HG03196 (cell line): Measurements from ENCODE around the gene AKAP13.
"Not testable (repeated sequence)": the region's sequence is repeated elsewhere in the genome, so short reads cannot be mapped to it uniquely, and the experiment has no call there.

Source experiments
- ATAC-seq: cut with Tn5 transposase; IDR thresholded peaks from one replicate; pipeline ENCODE4 v1.9.1; 2021; ENCODE audit not compliant: unreplicated experiment

AKAP13 gene

DNA sequence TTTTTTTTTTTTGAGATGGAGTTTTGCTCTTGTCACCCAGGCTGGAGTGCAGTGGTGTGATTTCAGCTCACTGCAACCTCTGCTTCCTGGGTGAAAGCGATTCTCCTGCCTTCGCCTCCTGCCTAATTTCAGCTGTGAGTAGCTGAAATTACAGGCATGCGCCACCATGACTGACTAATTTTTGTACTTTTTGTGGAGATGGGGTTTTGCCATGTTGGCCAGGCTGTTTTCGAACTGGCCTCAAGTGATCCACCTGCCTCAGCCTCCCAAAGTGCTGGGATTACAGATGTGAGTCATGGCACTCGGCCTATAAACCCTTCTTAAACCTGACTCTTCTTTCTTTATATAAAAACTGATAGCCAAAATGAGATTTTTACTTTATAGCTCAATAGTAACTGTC lies 205.8 kb downstream of the AKAP13 start:
- ATAC-seq: not testable (repeated sequence)

DNA sequence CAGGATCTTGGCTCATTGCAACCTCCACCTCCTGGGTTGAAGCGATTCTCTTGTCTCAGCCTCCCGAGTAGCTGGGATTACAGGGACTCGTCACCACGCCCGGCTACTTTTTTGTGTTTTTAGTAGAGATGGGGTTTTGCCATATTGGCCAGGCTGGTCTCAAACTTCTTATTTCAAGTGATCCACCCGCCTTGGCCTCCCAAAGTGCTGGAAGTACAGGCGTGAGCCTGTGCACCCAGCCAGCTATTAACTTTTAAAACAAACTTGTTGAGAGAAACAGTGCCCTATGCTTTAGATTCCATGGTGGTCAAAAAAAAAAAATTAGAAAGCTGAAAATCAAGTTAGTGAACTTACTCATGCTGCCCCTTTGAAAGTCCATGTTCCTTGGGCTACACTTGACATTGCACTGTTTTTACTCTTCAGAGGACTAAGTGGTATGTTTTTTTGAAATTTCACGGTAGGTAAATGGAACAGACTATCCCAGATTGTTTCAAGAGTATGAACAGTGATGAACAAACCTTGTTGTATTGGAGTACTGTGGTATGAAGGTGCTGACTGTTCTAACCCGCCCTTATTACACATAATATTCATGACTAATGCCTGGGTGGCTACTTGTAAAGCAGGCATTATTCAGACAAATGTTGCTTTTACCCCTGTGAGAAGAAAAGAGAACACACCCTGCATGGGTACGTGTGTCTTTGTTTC lies 207.5 kb downstream of the AKAP13 start:
- ATAC-seq: no peak

DNA sequence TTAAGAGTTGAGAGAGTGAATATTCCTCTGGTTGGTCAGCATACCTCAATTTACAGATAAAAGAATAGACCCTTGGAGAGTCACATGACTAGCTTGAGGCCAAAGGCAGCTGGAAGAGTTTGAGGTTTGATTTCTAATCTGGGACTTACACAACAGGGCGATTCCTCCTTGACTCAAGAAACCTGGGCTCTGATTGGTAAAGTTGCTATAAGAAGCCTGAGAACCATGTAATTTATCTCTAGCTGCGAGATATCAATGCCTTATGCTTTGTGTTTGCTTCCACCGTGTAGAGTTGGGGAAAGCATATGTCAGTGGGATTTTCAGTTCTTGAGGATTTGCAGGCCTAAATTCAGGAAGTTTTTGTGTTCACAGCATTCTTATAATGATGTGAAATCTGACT lies 208.3 kb downstream of the AKAP13 start:
- no peak for ATAC-seq

DNA sequence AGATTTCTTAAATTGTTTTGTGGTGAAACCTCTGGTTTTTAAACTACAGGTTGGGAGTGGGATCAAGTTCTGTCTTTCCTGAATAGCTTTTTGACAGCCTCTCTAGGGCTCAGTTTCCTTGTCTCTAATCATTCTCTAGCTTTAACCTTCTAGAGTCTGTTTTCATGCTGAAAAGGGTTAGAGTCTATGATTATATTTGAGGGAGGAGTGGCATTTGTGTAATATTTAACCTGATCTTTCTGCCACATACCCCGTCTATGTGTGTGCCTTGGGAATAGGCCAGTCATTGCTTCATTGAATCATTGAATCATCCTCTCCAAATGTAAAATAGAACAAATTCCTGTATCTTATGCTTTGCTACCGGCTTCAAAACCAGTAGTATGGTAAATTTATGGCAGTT lies 209.4 kb downstream of the AKAP13 start:
- ATAC-seq: no peak

DNA sequence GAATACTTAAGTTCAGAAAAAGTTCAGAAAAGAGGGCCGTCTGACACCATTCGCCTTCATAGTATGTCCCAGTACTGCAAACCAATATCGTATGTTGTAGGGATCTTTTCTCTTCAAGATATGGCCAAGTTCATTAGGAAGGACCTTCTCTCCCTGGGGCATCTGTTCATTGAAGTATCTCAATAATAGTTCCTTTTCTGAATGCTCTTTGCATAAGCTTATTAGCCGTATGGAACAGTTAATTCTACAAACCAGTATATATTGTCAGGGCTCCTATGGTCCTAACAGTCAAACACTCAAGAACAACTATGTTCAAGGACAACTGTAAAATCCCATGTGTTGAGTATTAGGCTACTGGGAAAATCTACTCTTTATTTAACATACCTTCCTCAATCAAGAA lies 211.2 kb downstream of the AKAP13 start:
- ATAC-seq: no peak

DNA sequence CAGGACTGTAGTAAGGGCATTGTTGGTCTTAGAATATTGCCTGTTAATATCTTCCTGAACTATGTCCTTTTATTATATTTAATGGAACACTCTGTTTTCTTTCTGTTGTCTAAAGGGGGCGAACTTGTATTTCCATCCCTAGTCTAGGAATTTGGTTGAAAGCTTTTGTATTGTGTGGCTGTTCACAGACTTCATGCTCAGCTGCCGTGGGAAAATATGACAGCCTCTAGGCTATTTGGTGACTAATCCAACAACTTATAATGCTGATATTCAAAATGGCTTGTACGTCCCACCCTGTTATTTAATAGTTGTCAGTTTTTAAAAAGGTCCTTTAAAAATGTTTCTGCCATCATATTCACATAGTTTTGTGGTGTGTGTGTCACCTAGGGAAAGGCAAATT lies 211.7 kb downstream of the AKAP13 start:
- no peak for ATAC-seq

DNA sequence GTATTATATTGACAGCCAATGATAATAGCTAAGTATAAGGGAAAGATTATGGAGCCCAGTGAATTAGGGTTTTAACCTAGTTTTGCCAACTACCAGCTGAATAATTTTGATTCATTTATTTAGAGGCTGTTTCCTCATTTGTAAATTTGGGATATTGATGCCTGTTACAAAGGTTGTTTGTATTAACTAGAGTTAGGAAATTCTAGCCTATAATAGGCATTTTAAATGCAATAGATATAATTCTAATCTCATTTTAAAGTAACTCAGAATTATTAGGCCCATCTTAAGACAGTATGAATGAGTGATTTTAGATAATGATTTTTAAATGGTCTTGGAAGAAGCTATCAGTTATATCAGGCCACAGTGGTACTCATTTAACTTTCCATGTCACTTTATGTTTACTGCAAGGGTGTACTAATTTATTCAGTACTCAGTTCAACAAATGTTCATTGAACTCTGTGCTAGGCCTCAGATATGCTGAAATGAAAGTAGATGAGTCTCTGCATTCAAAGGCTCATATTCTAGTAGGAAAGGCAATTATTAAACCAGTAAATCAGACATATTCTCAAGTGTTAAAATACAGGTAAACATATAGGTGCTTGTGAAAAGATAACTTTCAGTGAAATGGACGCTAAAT lies 213.5 kb downstream of the AKAP13 start:
- ATAC-seq: no peak

DNA sequence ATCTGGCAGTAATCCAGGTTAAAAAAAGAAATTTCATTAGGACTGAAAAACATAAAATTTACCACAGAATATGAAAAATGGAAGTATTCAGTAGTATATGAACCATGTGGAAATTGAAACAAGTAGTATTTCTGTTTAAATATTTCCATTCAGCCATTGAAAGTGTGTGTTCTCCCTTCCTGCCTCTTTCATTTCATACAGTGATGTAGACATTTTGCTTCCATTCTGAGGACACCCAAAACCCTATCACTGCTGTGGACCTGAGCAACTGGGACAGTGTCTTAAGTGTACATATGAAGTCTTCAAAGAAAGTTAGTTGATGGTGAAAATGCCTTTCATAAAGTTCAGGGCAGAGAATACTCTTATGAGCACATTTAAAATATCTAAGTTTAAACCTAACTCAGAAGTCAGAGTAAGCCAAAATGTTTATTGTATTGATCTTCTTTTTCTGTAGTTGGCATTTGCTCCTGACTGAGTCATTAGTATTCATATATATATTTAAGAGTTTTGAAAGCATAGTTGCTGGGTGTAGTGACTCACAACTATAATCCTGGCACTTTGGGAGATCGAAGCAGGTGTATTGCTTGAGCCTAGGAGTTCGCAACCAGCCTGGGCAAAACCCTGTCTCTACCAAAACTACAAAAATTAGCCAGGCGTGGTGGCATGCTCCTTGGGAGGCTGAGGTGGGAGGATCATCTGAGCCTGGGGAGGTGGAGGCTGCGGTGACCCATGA lies 215.6 kb downstream of the AKAP13 start:
- ATAC-seq: no peak

DNA sequence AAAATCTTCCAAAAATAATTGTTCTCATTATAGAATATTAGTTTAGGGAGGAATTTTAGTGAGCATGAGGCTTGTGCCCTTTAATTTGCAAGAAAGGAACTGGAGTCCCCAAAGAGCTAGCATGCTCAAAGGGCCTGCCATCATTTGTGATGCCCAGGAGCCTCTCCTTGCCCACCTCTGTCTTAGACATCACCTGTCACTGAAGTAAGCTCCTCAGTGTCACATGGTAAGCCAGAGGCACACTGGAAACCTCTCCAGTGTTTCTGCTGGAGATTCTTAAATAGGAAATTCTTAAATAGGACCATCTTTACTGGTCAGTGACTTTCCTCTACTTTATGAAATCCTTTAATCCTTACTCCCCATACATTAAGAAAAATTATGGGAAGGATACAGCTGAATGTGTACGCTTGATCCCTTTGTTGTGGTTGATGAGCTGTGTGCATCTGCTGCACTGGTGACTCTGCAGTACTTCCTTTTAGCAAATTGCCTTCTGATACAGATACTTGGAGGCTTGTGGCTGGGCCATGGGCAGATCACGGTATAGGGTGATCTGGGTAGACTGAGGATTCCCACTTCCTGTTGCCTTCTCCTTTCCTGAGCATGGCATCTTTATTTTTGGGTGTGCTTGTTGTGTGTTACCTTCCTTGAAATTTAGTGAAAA lies 216.9 kb downstream of the AKAP13 start:
- no peak for ATAC-seq

DNA sequence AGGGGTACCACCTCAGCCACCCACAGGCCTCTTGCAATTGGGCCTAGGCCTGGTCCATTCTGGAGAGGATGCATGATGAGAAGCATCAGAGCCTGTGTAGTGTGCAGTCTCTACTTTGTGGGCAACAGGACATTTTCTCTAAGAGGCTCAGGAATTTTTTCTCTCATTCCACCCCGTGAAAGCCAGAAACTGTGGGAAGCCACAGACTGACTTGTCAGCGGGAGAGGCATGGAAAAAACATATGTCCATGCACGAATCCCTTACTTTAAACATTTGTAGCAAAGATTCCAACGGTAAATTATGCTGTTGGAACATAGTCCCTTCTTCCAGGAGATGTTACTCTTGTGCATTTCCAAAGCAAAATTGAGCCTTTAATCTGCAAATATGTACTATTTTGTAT lies 217.8 kb downstream of the AKAP13 start:
- no peak for ATAC-seq

DNA sequence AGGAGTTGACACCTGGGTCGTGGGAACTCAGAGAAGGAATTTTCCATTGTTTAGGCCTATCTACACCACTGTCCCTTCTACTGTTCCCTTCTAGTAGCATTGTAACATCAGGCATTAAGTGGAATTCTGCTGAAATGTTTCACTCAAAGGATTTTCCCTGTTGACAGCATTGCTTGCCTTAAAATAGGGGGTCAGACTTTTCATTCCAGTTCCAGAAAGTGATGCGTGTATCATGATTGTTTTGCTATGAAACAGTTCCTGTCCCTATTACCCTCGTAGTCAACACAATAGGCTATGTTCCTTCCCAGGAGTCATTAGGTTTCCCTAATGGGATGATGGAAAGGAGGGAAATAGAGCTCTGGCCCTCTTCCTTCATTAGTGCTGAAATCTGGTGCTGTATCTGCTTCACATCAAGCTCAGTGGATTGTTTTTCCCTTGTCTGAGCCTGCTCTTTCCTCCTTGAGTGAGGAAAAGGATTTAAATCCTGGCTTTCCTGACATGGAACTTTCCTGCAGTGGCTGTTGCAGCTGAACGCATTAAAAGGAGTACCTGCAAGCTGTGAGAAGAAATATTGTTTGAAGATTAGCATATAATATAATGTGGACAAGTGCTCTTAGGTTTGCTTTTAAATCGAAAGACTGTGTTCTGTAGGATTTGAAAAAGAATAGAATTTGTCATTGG lies 218.5 kb downstream of the AKAP13 start:
- ATAC-seq: no peak

DNA sequence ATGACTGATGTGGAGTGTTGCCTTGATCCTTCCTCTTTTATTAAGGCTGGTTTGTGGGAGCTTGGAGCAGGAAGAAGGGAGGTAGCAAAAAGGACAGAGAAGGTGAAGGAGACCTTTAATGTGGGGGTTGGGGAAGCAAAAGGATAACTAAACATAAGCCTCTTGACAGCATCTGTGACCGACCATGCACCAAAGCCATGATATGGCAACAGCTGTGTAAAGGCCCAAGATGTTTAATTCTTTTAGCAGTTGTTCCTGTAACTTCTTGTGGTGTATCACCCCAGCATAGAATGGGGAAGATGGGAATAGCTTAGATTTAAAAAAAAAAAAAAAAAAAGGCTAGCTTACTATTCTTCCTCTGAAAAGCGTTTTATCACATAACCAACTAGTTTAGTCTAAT lies 219.6 kb downstream of the AKAP13 start:
- ATAC-seq: no peak

DNA sequence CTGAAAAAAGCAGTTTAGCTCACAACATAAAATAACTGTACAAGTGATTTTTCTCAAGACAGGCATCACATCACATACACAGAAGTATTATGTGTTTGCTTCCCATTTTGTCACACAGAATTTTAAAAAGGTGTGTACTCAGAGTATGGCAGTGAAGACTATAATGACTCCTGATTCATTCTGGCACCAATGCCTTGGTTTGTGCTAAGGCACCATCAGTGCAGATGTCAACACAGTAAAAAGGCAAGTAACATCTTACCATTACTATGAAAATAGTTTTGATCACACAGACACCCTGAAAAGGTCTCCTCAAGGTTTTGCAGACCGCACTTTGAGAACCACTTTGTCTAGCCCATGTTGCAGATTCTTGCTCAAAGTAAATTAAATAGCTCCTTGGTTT lies 222.8 kb downstream of the AKAP13 start:
- ATAC-seq: no peak

DNA sequence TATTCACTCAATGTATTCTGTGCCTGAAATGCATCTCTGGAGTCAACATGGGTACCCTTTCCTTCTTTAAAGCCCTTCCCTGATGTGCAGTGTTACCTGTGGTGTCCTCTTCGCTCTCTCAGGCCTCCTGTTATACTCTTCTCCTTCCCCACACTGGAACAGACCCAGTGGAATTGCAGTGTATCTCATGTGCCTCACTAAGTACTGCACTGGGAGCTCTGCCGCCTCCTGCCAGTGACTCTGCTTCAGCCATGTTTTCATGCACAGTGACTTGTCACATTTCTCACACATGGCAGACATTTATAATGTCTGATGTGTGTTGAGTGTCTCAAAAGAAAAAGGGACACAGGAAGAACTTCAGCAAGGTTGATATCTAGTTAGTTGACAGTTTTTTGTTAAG lies 223.3 kb downstream of the AKAP13 start:
- no peak for ATAC-seq

DNA sequence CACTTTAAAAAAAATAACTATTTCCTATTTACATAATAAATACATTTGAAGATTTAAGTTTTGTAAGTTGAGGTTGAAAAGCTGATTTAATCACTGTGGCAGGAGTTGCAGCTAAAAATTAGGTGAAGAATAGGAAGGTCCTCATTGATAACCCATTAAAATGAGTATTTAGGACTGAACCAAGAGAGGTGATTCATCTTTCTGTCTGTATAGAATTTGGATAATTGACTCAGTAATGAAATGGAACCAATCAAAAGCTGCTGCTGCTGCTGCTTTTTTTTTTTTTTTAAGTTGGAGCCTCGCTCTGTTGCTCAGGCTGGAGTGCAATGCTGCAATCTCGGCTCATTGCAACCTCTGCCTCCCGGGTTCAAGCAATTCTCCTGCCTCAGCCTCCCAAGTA lies 223.8 kb downstream of the AKAP13 start:
- no peak for ATAC-seq

DNA sequence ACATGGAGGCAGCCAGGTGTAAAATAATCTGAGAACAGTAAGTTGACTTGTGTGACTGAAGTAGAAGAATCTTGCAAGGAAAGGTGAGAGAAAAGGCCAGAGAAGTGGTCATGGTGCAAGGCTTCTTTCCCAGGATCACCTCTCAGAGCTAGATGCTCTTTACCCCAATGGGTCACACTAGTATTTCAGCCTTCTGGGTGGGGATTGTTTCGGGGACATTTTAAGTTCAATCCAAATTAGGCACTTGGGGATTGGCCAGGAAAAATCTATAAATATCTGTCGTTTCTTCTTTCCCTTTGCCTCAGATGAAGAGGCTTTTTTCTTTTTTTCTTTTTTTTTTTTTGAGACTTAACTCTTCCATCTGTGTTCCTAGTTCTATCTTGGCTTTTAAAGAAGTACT lies 226.3 kb downstream of the AKAP13 start:
- ATAC-seq: no peak

DNA sequence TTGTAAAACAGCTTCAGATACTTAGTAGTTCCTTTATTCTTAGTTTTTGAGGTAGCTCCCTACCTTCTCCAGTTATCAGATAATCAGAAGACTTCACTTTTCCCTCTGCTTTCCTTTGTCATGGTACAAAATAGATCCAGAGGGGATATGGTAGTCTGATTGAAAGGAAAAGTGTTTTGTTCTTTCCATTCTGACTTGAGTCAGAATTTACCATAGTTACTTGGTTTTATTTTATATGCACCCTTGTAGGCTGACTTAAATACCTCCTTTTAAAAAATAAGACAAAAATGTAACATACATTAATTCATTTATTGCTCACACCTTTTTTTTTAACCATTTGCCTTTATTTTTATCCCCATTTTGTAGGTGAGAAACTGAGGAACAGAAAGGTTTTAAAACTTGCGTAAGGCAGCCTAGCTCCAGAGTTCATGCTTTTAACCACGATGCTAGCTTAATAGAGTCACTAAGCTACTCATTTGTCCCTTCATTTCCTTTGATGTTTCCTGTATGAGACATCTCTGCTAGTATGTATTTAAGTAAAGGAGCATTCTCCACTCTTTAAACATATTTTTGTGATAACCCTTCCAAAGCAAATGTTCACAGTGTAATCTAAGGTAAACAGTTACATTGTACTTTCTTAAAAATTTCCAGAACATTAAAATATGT lies 226.9 kb downstream of the AKAP13 start:
- ATAC-seq: no peak

DNA sequence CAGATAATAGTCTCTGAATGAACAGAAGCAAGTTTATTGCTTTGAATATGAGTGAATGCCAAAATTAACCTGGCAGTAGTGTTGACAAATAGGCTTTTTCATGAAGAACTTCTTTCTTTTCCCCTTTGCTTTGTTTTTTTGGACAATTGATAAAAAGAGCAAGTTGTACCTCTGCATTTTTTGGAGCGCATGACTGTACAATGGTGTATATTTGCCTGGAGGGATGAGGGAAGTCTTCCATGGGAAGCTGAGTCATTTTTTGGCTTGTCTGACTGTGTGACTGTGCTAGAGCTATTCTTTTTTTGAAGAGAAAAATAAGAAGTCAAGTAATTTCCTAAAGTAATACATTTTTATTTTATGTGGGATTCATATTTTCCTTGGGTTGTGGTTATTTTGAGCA lies 227.4 kb downstream of the AKAP13 start:
- ATAC-seq: no peak

DNA sequence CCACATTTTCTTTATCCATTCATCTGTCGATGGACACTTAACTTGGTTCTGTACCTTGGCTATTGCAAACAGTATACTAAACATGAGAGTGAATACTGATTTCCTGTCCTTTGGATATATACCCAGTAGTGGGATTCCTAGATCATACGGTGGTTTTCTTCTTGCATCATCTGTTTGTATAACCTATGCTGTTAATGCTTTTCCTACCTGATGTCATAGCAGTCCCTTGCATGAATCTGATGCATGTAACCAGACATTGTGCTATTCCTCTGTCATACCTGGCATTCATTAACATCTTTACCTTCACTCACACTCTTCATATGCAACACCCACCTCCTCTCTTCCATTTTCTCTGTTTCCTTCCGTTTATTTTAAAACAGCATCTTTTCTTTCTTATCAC lies 229.1 kb downstream of the AKAP13 start:
- ATAC-seq: no peak

DNA sequence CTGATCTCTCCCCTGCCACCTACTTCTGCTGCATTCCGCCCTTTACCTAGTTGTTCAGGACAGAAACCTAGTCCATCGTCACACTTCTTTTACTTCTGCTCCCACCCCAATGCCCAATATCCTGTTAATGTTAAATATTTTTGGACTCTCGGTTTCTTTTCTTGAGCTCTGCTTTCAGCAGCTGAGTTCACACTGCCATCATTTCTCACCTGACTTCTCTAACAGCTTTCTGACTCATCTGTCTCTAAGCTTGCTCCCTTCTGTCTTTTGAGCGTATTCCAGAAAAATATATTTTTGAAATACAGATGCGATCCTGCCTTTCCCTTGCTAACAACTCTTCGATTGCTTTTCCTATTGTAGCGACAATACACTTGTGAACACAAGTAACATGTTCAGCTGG lies 231.0 kb downstream of the AKAP13 start:
- ATAC-seq: no peak

DNA sequence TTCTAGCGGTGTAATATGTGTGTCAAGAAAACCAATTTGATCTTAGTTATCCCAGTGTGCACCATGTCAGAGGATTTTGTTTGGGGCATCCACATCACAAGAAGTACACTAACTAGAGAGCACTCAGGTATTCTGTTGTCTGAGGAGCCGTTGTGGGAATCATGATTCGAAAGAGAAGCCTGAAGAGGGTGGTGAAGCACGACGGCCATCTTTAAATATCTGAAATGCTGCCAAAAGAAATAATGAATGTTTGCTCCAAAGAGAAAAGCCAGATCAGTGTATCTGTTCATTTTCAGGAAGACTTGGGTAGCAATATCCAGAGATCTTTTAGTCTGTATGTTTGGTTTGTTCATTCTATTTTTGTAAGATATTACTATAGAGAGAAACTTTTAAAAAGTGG lies 233.7 kb downstream of the AKAP13 start:
- no peak for ATAC-seq
